K562 (cell line): ENCODE results near the gene SHANK1. TPM values are rescaled to one million over a fixed set of nuclear protein-coding genes. Genes with fewer than 3 reads are reported as not detected.

Experiments used
- ATAC-seq: fragments of 200-7000 bp; cut with Tn5 transposase; 3 replicates; pipeline ENCODE4 v1.9.1; 2020; ENCODE audit warnings: moderate library complexity
- BruUV-seq: library from RNA; stranded (reverse); fragments of 400-500 nt; replicated peaks from 2 replicates; lab custom pipeline; 2021; lab: Mats Ljungman, UMichigan
- CTCF ChIA-PET: fragments of 300-600 bp; formaldehyde crosslinking; extraction: SDS; loops from one replicate; lab custom pipeline; 2021; ENCODE audit warnings: low intra/inter-chr PET ratio; lab: Yijun Ruan, JAX
- POLR2A ChIA-PET: fragments of 300-600, 350-650 bp; sonication (Branson Sonifier 250); formaldehyde crosslinking; extraction: SDS; loops from one replicate; lab custom pipeline; 2021; ENCODE audit warnings: antibody characterized with exemption, inconsistent platforms; lab: Yijun Ruan, JAX
- DNase-seq, 4 experiments: peaks; one replicate each; pipeline versions ENCODE4 v3.0.0 to v3.0.0-alpha.2; 2011 to 2018; ENCODE audit warnings: low spot score in 3 of 4, mixed read lengths in 3 of 4; ENCODE audit errors: extremely low read depth in 1 of 4
- FAIRE-seq: peaks from 2 replicates; lab custom pipeline; 2011; peaks lifted over from hg19 to GRCh38; lab: Jason Lieb, UNC
- H2AFZ ChIP-seq: 2 replicates; pipeline ENCODE4 v1.6.0; 2011; ENCODE audit warnings: low read depth, low read length, control low read depth, inconsistent platforms
- H3K27ac ChIP-seq: fragments of 200-600 bp; 3 replicates; pipeline ENCODE4 v1.8.0; 2011; ENCODE audit warnings: low read depth, mild to moderate bottlenecking, control low read depth, inconsistent platforms, low read length, moderate library complexity, mixed read lengths; ENCODE audit errors: extremely low read depth
- H3K27me3 ChIP-seq, 2 experiments: fragments of 300-600 bp in 1 of 2; 2 replicates in 1 of 2; 3 replicates in 1 of 2; pipeline versions ENCODE4 v1.6.0 to v1.8.0; 2011; ENCODE audit warnings: inconsistent platforms in 2 of 2, low read length in 2 of 2, mild to moderate bottlenecking in 1 of 2, mixed read lengths in 1 of 2, moderate library complexity in 1 of 2; ENCODE audit not compliant: control insufficient read depth in 2 of 2, insufficient read depth in 2 of 2
- H3K36me3 ChIP-seq: fragments of 300-600 bp; 3 replicates; pipeline ENCODE4 v1.8.0; 2011; ENCODE audit warnings: mild to moderate bottlenecking, low read length, inconsistent platforms; ENCODE audit not compliant: control insufficient read depth, insufficient read depth
- H3K4me1 ChIP-seq, 2 experiments: fragments of 200-600 bp in 1 of 2; replicated peaks in 1 of 2; 2 replicates in 1 of 2; 3 replicates in 1 of 2; pipeline versions ENCODE4 v1.5.1 to v1.8.0; 2011; ENCODE audit warnings: inconsistent platforms in 2 of 2, low read length in 2 of 2, mild to moderate bottlenecking in 1 of 2, mixed read lengths in 1 of 2, moderate library complexity in 1 of 2; ENCODE audit not compliant: control insufficient read depth in 2 of 2, insufficient read depth in 2 of 2
- H3K4me2 ChIP-seq: 2 replicates; pipeline ENCODE4 v1.6.1; 2011; ENCODE audit warnings: low read length, control low read depth, inconsistent platforms, mixed read lengths; ENCODE audit not compliant: insufficient read depth
- H3K4me3 ChIP-seq: fragments of 200-600 bp; sonication (generic), shearing (Covaris generic); 2 replicates; pipeline ENCODE4 v1.5.1; 2016; ENCODE audit warnings: control low read depth, inconsistent platforms
- H3K79me2 ChIP-seq: fragments of 200-600 bp; 3 replicates; pipeline ENCODE4 v1.8.0; 2011; ENCODE audit warnings: low read length, inconsistent platforms; ENCODE audit not compliant: control insufficient read depth, insufficient read depth
- H3K9ac ChIP-seq, 2 experiments: 2 replicates each; pipeline versions ENCODE4 v1.6.0 to v1.6.1; 2011; ENCODE audit warnings: low read depth in 2 of 2, low read length in 2 of 2, control low read depth in 1 of 2, inconsistent platforms in 1 of 2, mild to moderate bottlenecking in 1 of 2, mixed read lengths in 1 of 2; ENCODE audit not compliant: insufficient read depth in 1 of 2
- H3K9me1 ChIP-seq: one replicate; pipeline ENCODE4 v1.6.0; 2011; ENCODE audit warnings: inconsistent platforms, mild to moderate bottlenecking, low read length, moderate library complexity; ENCODE audit not compliant: control insufficient read depth, insufficient read depth
- H3K9me3 ChIP-seq: replicated peaks from 2 replicates; pipeline ENCODE4 v1.5.1; 2011; ENCODE audit warnings: low read depth, low read length, inconsistent platforms; ENCODE audit not compliant: control insufficient read depth, insufficient read depth
- H4K20me1 ChIP-seq: replicated peaks from 2 replicates; pipeline ENCODE4 v1.6.1; 2011; ENCODE audit warnings: low read length, inconsistent platforms, mixed read lengths; ENCODE audit not compliant: control insufficient read depth, insufficient read depth
- ARHGAP35 ChIP-seq: fragments of 450-650 bp; IDR thresholded peaks from 2 replicates; pipeline ENCODE4 v1.6.1; 2018; ENCODE audit not compliant: partially characterized antibody
- BCOR ChIP-seq: fragments of 450-650 bp; IDR thresholded peaks from 2 replicates; pipeline ENCODE4 v1.6.1; 2016
- CBX1 ChIP-seq: sonication (generic); IDR thresholded peaks from 2 replicates; pipeline ENCODE4 v1.6.1; 2016; ENCODE audit warnings: antibody characterized with exemption, low read depth, mild to moderate bottlenecking
- CBX3 ChIP-seq, 2 experiments: IDR thresholded peaks; 1 replicate in 1 of 2; 2 replicates in 1 of 2; pipeline ENCODE4 v1.6.1; 2012; ENCODE audit warnings: inconsistent platforms in 2 of 2, low read length in 2 of 2, borderline replicate concordance in 1 of 2, control low read depth in 1 of 2
- CBX5 ChIP-seq: IDR thresholded peaks from 2 replicates; pipeline ENCODE4 v1.6.1; 2014; ENCODE audit warnings: low read depth, borderline replicate concordance
- HDGF ChIP-seq: fragments of 450-650 bp; IDR thresholded peaks from 2 replicates; pipeline ENCODE4 v1.6.1; 2016
- KDM1A ChIP-seq, 2 experiments: fragments of 450-650 bp; IDR thresholded peaks; 2 replicates each; pipeline ENCODE4 v1.6.1; 2016; ENCODE audit warnings: mild to moderate bottlenecking in 2 of 2
- PPARD ChIP-seq: fragments of 250-450 bp; sonication (Bioruptor Pico); IDR thresholded peaks from 2 replicates; pipeline ENCODE4 v1.8.0; 2022; ENCODE audit warnings: inconsistent platforms, mild to moderate bottlenecking, moderate library complexity
- RBM25 ChIP-seq: fragments of 200-400 bp; formaldehyde crosslinking; IDR thresholded peaks from 2 replicates; pipeline ENCODE4 v1.6.1; 2018; ENCODE audit warnings: low read length, low read depth, moderate library complexity; ENCODE audit not compliant: severe bottlenecking
- TRIM28 ChIP-seq: fragments of 450-650 bp; IDR thresholded peaks from 2 replicates; pipeline ENCODE4 v1.6.1; 2017
- ZBTB7A ChIP-seq: IDR thresholded peaks from 2 replicates; pipeline ENCODE4 v1.6.1; 2011; ENCODE audit warnings: low read depth, mild to moderate bottlenecking, low read length, moderate library complexity, borderline replicate concordance; ENCODE audit not compliant: control insufficient read depth
- ZNF184 ChIP-seq: sonication (generic); formaldehyde crosslinking; IDR thresholded peaks from 2 replicates; pipeline ENCODE4 v1.5.0; 2020; ENCODE audit warnings: missing genetic modification reagents
- ZNF707 ChIP-seq: fragments of 250-450 bp; sonication (Bioruptor Pico); conservative IDR thresholded peaks from 2 replicates; pipeline ENCODE4 v1.8.0; 2022; ENCODE audit warnings: inconsistent platforms, mild to moderate bottlenecking, moderate library complexity
- WGBS: fragments of 100-300 bp; shearing (Covaris generic); methylation state at CpG from one replicate; pipeline ENCODE4 v1.1.6; 2016; ENCODE audit warnings: low coverage, mixed read lengths; ENCODE audit not compliant: insufficient coverage; ENCODE audit errors: missing lambda C conversion rate; 5-methylcytosine and 5-hydroxymethylcytosine counted together
- in situ Hi-C: fragments of 300-500 bp; cut with MboI; formaldehyde crosslinking; loops from 4 replicates; pipeline ENCODE4 v1.15.0; 2018; ENCODE audit warnings: inconsistent platforms, mixed read lengths
- intact Hi-C: fragments of 100-400 bp; cut with micrococcal nuclease; formaldehyde crosslinking; loops from 2 replicates; pipeline ENCODE4 v1.14.2; 2022
- polyA plus RNA-seq, 8 experiments: library from polyadenylated mRNA; depleted of rRNA in 4 of 8; stranded (reverse) in 5 of 8; unstranded in 3 of 8; fragments of >200 nt; fragmentation: Nextera tagmentation in 2 of 8; fragmentation: Illumina TruSeq in 1 of 8; extraction: Ambion mirVana in 2 of 8; extraction: Trizol in 1 of 8; gene quantifications; 2 replicates each; pipeline versions ENCODE4 v1.2.1 to v1.2.3, GENCODE V29; 2011 to 2014; ENCODE audit warnings: inconsistent platforms in 1 of 8, missing spikeins in 1 of 8
- total RNA-seq, 7 experiments: library from RNA; depleted of rRNA in 6 of 7; stranded (reverse); fragments of >200 nt in 6 of 7; fragmentation: Illumina TruSeq in 2 of 7; extraction: Trizol in 2 of 7; gene quantifications; 2 replicates each; pipeline versions ENCODE4 v1.2.1 to v1.2.3, GENCODE V29; 2011 to 2021; ENCODE audit warnings: low replicate concordance in 1 of 7
- TF ChIP-seq, protein P1 (sequence below): fragments of 450-650 bp; IDR thresholded peaks from 2 replicates; pipeline ENCODE4 v1.6.1; 2018; ENCODE audit warnings: mild to moderate bottlenecking, low read depth; ENCODE audit not compliant: partially characterized antibody

SHANK1 gene
- total and polyA plus RNA-seq, 9 of the 15 experiments (the other 6 are each of a cell fraction or from before 2014, with no cell fraction given), result 0.33 to 1.3 (median 0.55) TPM; not detected in 2

DNA sequence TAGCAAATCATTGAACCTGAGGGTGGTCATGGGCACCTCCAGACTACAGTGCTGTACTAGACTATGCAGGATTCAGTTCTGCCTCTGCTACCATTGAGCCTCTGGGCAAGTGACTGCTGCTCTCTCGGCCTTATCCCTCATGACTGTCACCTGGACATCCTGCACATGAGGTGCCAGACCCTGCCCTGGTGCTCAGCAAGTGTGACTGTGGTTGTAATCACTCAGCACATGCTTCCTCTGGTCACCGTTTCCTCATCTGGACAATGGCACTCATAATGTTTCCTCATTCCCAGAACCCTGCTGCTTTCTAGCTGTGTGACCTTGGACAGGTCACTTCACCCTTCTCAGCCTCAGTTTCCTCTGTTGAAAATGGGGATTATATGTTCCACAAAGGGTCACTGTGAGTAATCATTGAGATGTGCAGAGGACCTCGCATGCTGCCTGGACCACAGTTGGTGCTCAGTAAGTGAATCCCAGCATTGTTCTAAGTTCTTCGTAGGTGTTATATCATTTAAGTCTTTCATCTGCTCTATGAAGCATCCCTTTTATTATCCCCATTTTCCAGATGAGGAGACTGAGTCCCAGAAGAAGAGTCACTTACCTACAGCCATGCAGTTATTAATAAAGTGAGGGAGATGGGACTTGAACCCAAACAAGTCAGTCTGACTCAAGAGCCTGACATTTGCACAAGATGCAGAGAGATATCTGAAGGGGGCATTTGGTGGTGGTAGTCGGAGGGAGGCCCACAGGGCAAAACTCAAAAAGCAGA, 83.1 kb downstream of the SHANK1 start:
- H2AFZ ChIP-seq, result no peak overlapping the region
- BruUV-seq, result no TSS peak
- CTCF ChIA-PET, result no interaction called here
- DNase-seq (no peak), ATAC-seq (no peak), FAIRE-seq (no peak)
- in situ Hi-C loops (no loop called here), intact Hi-C loops (no loop called here)
- 14% methylated on average over 5 of the region's 5 CpGs for WGBS
- H3K4me2 ChIP-seq, result no peak overlapping the region
- peaks cover 10% of the 10 kb centered on the region; the same call in 1 of the 2 replicates for H3K9me3 ChIP-seq
- H3K4me1 ChIP-seq, result peaks cover 2 to 25% of the 10 kb centered on the region in 2 experiments; a peak in 3 of 5 replicates
- no peaks in the 10 kb centered on the region; the same call in 1 of the 2 replicates for H4K20me1 ChIP-seq
- no peaks in the 10 kb centered on the region for H3K36me3 ChIP-seq
- POLR2A ChIA-PET, result no interaction called here
- TF ChIP-seq BCOR, result peak; percentile 64; the same call in 1 of the 2 replicates
- TF ChIP-seq KDM1A (IDR thresholded peaks at IDR 0.05), result peak; percentile 20 to 25; a peak in 2 of 4 replicates
- TF ChIP-seq RBM25, result peak; percentile 90
- TF ChIP-seq HDGF, result no peak
- no peak overlapping the region for H3K27ac ChIP-seq
- peaks cover 11 to 25% of the 10 kb centered on the region in 2 experiments; a peak in 4 of 5 replicates for H3K27me3 ChIP-seq
- H3K9me1 ChIP-seq, result no peaks in the 10 kb centered on the region
- no peaks in the 10 kb centered on the region for H3K79me2 ChIP-seq
- H3K4me3 ChIP-seq, result no peak overlapping the region
- H3K9ac ChIP-seq, result no peak overlapping the region; a peak in 1 of 4 replicates

DNA sequence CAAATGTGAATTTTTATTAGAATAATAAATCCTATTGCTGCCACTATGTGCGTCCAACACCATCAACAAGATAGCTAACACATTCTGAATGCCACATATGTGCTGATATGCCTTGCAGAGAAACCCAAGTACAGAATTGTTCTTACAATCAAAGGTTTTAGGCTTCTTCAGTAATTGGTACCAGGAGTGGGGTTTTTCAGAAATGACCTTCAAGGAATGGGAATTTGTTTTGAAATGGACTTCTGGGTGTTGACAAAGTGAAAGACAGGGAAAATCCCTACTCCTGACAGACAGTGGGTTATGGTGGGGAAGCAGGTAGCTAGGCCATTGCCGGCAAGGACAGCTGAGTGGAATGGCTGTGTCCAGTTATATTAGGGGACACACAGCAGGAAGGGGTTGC, 85.6 kb downstream of the SHANK1 start:
- ChIA-PET POLR2A (interaction anchor here (0.6 kb wide), 1 partner anchor 236 kb away, joined by 3 read pairs; no protein-coding TSS in a partner anchor), CTCF (interaction anchor here (0.6 kb wide), 1 partner anchor 27 kb away, joined by 3 read pairs; no protein-coding TSS in a partner anchor)
- intact Hi-C loops, result no loop called here

More for the DNA sequence above, 85.6 kb downstream of the SHANK1 start:
- no peaks in the 10 kb centered on the region for H3K36me3 ChIP-seq
- H3K4me3 ChIP-seq, result no peak overlapping the region
- 40% methylated on average over 2 of the region's 2 CpGs for WGBS
- in situ Hi-C loops, result no loop called here
- no peak overlapping the region for H3K9ac ChIP-seq
- no peaks in the 10 kb centered on the region for H3K79me2 ChIP-seq
- H3K9me3 ChIP-seq, result peaks cover 10% of the 10 kb centered on the region; the same call in 1 of the 2 replicates
- H3K9me1 ChIP-seq, result no peaks in the 10 kb centered on the region
- no peak for FAIRE-seq
- ATAC-seq, result no peak
- BruUV-seq, result no TSS peak
- TF ChIP-seq PPARD, result no peak
- TF ChIP-seq, protein P1, sequence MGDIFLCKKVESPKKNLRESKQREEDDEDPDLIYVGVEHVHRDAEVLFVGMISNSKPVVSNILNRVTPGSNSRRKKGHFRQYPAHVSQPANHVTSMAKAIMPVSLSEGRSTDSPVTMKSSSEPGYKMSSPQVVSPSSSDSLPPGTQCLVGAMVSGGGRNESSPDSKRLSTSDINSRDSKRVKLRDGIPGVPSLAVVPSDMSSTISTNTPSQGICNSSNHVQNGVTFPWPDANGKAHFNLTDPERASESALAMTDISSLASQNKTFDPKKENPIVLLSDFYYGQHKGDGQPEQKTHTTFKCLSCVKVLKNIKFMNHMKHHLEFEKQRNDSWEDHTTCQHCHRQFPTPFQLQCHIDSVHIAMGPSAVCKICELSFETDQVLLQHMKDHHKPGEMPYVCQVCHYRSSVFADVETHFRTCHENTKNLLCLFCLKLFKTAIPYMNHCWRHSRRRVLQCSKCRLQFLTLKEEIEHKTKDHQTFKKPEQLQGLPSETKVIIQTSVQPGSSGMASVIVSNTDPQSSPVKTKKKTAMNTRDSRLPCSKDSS, result peak; percentile 40
- TF ChIP-seq ZNF707 (CRISPR knock-in tag), result peak; percentile 100
- TF ChIP-seq ZNF184, result no peak
- TF ChIP-seq ARHGAP35, result no peak
- TF ChIP-seq CBX5, result peak; percentile 47; the same call in 1 of the 2 replicates
- no peak for TF ChIP-seq ZBTB7A
- no peak for TF ChIP-seq CBX1
- TF ChIP-seq CBX3 (IDR thresholded peaks at IDR 0.05; ENCODE audit: borderline replicate concordance in 1 of 2, low read length in 2 of 2), result peak in 1 of 2 experiments; percentile 73; a peak in 1 of 3 replicates
- peak; percentile 87 for TF ChIP-seq TRIM28
- no peak for DNase-seq
- H3K4me2 ChIP-seq, result no peak overlapping the region
- peaks cover 11 to 25% of the 10 kb centered on the region in 2 experiments; a peak in 4 of 5 replicates for H3K27me3 ChIP-seq
- H3K4me1 ChIP-seq, result peaks cover 2 to 23% of the 10 kb centered on the region in 2 experiments; a peak in 3 of 5 replicates
- no peak overlapping the region for H3K27ac ChIP-seq
- no peak overlapping the region for H2AFZ ChIP-seq
- no peaks in the 10 kb centered on the region; the same call in 1 of the 2 replicates for H4K20me1 ChIP-seq
